Gastroesophageal sphincter (tissue), 3 donors: ENCODE data around the gene TENM3.

Experiments
- CTCF ChIP-seq, 4 experiments: fragments of 200-600 bp in 2 of 4; fragments of 450-650 bp in 2 of 4; sonication (generic) in 1 of 4; IDR thresholded peaks; one replicate each; pipeline ENCODE4 v1.5.1; 2017 to 2019; ENCODE audit warnings: antibody characterized with exemption in 4 of 4, mild to moderate bottlenecking in 2 of 4, moderate library complexity in 2 of 4
- EP300 ChIP-seq: sonication (generic); formaldehyde crosslinking; IDR thresholded peaks from one replicate; pipeline ENCODE4 v1.6.1; 2017; ENCODE audit warnings: antibody characterized with exemption, mild to moderate bottlenecking
- POLR2A ChIP-seq, 2 donors: fragments of 450-650 bp; IDR thresholded peaks; one replicate each; pipeline ENCODE4 v1.6.1; 2017; ENCODE audit warnings: antibody characterized with exemption in 2 of 2, mild to moderate bottlenecking in 2 of 2, moderate library complexity in 1 of 2
- POLR2AphosphoS5 ChIP-seq: sonication (generic); formaldehyde crosslinking; IDR thresholded peaks from one replicate; pipeline ENCODE4 v1.6.1; 2017; ENCODE audit warnings: antibody characterized with exemption

- no peak for TF ChIP-seq CTCF (IDR thresholded peaks at IDR 0.05)
- no peak for TF ChIP-seq POLR2AphosphoS5
- TF ChIP-seq POLR2A (IDR thresholded peaks at IDR 0.05), result no peak
- TF ChIP-seq EP300, result no peak
These were observed 306.2 kb downstream of the TENM3 start for GRCh38 chr4:182549356-182549755.
